Kidney (tissue), 14 donors: ENCODE results near the gene PDZD2. TPM values are rescaled to one million over a fixed set of nuclear protein-coding genes. Genes with fewer than 3 reads are reported as not detected.
A peak's percentile ranks its signal among the peaks of the same experiment; 100 is the strongest.

Source experiments
- DNase-seq, 5 donors: peaks; one replicate each; pipeline ENCODE4 v3.0.0-alpha.2; 2013 to 2020
- FAIRE-seq: peaks from 2 replicates; lab custom pipeline; 2012; peaks lifted over from hg19 to GRCh38; lab: Jason Lieb, UNC
- H3K27ac ChIP-seq, 2 donors: one replicate each; pipeline ENCODE4 v1.7.0; 2013; ENCODE audit warnings: low read depth in 2 of 2, low read length in 2 of 2, inconsistent platforms in 1 of 2
- H3K27me3 ChIP-seq: one replicate; pipeline ENCODE4 v1.7.1; 2013; ENCODE audit warnings: low read length, inconsistent platforms; ENCODE audit not compliant: control insufficient read depth, insufficient read depth
- H3K36me3 ChIP-seq, 3 donors: one replicate each; pipeline versions ENCODE4 v1.7.0 to v1.7.1; 2013; ENCODE audit warnings: low read length in 3 of 3, control low read depth in 1 of 3, inconsistent platforms in 1 of 3; ENCODE audit not compliant: insufficient read depth in 3 of 3, control insufficient read depth in 2 of 3
- H3K4me1 ChIP-seq, 3 donors: one replicate each; pipeline versions ENCODE4 v1.7.0 to v1.7.1; 2013; ENCODE audit warnings: low read length in 3 of 3, inconsistent platforms in 1 of 3, low read depth in 1 of 3; ENCODE audit not compliant: control insufficient read depth in 2 of 3, insufficient read depth in 2 of 3
- H3K4me3 ChIP-seq, 3 donors: one replicate each; pipeline versions ENCODE4 v1.7.0 to v1.8.1; 2013; ENCODE audit warnings: low read length in 3 of 3, control low read depth in 1 of 3, inconsistent platforms in 1 of 3
- H3K9ac ChIP-seq, 3 donors: one replicate each; pipeline versions ENCODE4 v1.7.0 to v1.7.1; 2013; ENCODE audit warnings: low read length in 3 of 3, control low read depth in 1 of 3, inconsistent platforms in 1 of 3
- H3K9me3 ChIP-seq, 3 donors: one replicate each; pipeline versions ENCODE4 v1.7.0 to v1.7.1; 2013; ENCODE audit warnings: low read length in 3 of 3, control low read depth in 1 of 3, inconsistent platforms in 1 of 3; ENCODE audit not compliant: control insufficient read depth in 2 of 3, insufficient read depth in 1 of 3
- intact Hi-C: fragments of 100-400 bp; cut with DNase I; formaldehyde crosslinking; loops from one replicate; pipeline ENCODE4 v1.11.1; 2022
- polyA plus RNA-seq: library from polyadenylated mRNA; stranded (reverse); fragments of 350-450 nt; fragmentation: Illumina TruSeq; extraction: RNeasy Lipid Tissue Mini Kit (QIAGEN cat#74804); gene quantifications from one replicate; pipeline ENCODE4 v1.2.3, GENCODE V29; 2014; ENCODE audit warnings: low read depth, low replicate concordance; ENCODE audit not compliant: insufficient read depth
- total RNA-seq: library from RNA; stranded (reverse); fragmentation: NEBNext Ultra II Directional; extraction: Animal tissue kit (Norgen Biotek cat#: 25700); gene quantifications from one replicate; pipeline ENCODE4 v1.2.1, GENCODE V29; 2021
- TF ChIP-seq, protein P1 (sequence below): IDR thresholded peaks from 3 replicates; pipeline ENCODE4 v1.5.1; 2012; ENCODE audit warnings: mild to moderate bottlenecking, moderate library complexity, borderline replicate concordance; ENCODE audit not compliant: insufficient read depth; ENCODE audit errors: extremely low read depth
- donor health status: control.
- donor health status: control.
- donor health status: control.
- donor health status: control.
- donor health status: control.
- donor health status: DM: yes; HTN: yes; CAD: no.
- donor health status: Normal renal cell carcinoma (clear cell type).

The PDZD2 gene
- total and polyA plus RNA-seq, 2 donors from 2014 or later, result 6.2 to 14.8 TPM

DNA sequence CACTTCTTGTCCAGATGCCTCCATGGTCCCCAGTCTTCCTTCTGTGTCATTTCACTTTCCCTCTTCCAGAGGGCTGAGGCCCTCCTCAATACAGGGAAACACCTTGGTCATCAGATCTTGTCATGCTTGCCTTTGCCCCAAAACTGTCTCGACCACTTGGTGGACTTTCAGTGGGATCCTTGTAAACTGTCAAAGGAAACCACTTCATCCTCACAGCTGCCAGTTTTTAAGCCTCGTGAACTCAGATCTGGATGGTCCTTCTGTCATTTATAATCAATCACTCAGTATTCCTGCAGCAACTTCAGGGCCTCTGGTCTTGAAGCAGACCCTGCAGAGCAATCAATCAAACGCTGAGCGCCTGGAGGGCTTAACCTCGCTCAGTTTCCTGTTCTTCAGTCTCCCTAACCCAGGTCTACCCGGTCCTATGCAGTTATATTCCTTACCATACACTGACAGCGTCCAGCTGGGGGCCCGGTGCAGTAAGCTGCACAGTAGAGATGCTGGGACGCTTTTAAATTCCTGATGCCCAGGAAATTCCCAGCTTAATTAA is 460.6 kb downstream of the PDZD2 start:
- Histone ChIP-seq H3K9me3 (no peaks in the 10 kb centered on the region), H3K9ac (no peak overlapping the region), H3K27me3 (no peaks in the 10 kb centered on the region), H3K36me3 (peaks cover 6 to 38% (median 33%) of the 10 kb centered on the region in 3 donors), H3K4me1 (peaks cover 0 to 5% (median 0%) of the 10 kb centered on the region in 3 donors), H3K4me3 (no peak overlapping the region), H3K27ac (peak overlapping the region in 1 of 2 donors; percentile 64)
- intact Hi-C loops, result loop anchor here (10.0 kb wide), 1 partner anchor 515 kb away; no protein-coding TSS in a partner anchor
- DNase-seq, result peak in 1 of 5 donors; percentile 29
- TF ChIP-seq, protein P1, sequence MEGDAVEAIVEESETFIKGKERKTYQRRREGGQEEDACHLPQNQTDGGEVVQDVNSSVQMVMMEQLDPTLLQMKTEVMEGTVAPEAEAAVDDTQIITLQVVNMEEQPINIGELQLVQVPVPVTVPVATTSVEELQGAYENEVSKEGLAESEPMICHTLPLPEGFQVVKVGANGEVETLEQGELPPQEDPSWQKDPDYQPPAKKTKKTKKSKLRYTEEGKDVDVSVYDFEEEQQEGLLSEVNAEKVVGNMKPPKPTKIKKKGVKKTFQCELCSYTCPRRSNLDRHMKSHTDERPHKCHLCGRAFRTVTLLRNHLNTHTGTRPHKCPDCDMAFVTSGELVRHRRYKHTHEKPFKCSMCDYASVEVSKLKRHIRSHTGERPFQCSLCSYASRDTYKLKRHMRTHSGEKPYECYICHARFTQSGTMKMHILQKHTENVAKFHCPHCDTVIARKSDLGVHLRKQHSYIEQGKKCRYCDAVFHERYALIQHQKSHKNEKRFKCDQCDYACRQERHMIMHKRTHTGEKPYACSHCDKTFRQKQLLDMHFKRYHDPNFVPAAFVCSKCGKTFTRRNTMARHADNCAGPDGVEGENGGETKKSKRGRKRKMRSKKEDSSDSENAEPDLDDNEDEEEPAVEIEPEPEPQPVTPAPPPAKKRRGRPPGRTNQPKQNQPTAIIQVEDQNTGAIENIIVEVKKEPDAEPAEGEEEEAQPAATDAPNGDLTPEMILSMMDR, result no peak
- FAIRE-seq, result no peak

DNA sequence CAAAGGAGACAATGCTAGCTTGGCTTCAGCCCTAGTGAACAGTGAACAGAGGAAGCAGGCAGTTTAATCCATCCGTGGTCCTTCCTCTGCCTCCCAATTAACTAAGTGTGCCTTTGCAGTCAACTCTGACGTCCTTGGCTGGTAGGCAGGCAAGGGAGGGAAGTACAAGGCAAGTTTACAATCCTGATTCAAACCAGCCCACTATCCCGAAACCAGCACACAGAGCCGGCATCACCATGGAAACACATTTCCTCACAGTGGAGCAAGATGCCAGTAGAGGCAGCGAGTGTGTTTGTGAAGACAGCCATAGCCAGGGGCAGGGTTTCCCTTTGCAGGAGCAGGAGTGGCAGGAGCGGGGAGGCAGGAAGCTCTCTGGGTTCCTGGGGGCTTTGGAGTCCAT is 461.3 kb downstream of the PDZD2 start:
- intact Hi-C loops, result no loop called here
- Histone ChIP-seq H3K27ac (no peak overlapping the region), H3K4me1 (peaks cover 0 to 5% (median 0%) of the 10 kb centered on the region in 3 donors), H3K36me3 (peaks cover 6 to 38% (median 33%) of the 10 kb centered on the region in 3 donors), H3K9ac (no peak overlapping the region), H3K27me3 (no peaks in the 10 kb centered on the region), H3K4me3 (no peak overlapping the region), H3K9me3 (no peaks in the 10 kb centered on the region)
- DNase-seq (peak in 1 of 5 donors; percentile 32), FAIRE-seq (no peak)
- TF ChIP-seq, protein P1, result no peak

DNA sequence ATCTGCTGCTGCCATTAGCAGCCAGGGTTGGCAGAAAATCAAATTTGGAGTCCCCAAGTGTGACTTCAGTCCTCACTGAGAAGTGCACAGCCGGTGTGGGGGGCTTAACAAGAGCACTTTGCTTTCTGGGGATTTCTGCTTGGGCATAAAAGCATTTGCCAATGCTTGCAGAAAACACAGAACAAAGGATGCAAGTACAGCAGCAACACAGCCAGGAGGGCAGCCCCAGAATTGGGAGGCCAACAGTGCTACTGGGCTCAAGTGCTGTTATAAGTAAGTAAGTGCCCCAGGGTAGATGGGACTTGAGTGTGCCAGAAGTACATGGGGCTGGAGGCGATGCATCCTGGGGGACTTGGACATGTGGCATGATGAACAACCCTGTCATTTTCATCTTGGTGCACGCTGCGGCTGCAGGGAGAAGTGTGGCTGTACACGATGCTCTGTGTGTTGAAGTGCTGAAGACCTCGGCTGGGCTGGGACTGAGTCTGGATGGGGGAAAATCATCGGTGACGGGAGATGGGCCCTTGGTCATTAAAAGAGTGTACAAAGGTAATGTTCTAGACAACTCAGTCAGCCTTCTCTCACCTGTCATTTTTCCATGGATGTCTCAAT is 461.9 kb downstream of the PDZD2 start:
- FAIRE-seq (no peak), DNase-seq (no peak)
- peaks cover 0 to 5% (median 0%) of the 10 kb centered on the region in 3 donors for H3K4me1 ChIP-seq
- intact Hi-C loops, result no loop called here
- no peak overlapping the region for H3K9ac ChIP-seq
- no peak overlapping the region for H3K27ac ChIP-seq
- TF ChIP-seq, protein P1, result no peak
- peaks cover 6 to 43% (median 35%) of the 10 kb centered on the region in 3 donors for H3K36me3 ChIP-seq
- H3K27me3 ChIP-seq, result no peaks in the 10 kb centered on the region
- H3K9me3 ChIP-seq, result no peaks in the 10 kb centered on the region
- no peak overlapping the region for H3K4me3 ChIP-seq
